ENCODE measurements around the gene COASY.

COASY gene

GRCh38 chr17:42561897-42562387 lies at the start of gene COASY:
Gene COASY (plus strand): TSS chr17:42562148. CDS start chr17:42562623, 475 bp downstream.
- peak; percentile 98 for DNase-seq (ENCODE audit: low spot score)
- peak within 1 kb of the TSS; percentile 89 for H3K27ac ChIP-seq
- ChIA-PET POLR2A (ENCODE audit: low non-redundant PET) (no interaction called here), CTCF (no interaction called here)
- TF ChIP-seq CTCF (conservative IDR thresholded peaks at IDR 0.05; ENCODE audit: low read depth): no peak

GRCh38 chr17:42512246-42512645 lies 49.7 kb upstream of the COASY start:
- CTCF ChIA-PET: interaction anchor here (0.6 kb wide), 2 partner anchors 19 to 298 kb away, joined by 3 read pairs; no protein-coding TSS in a partner anchor
- POLR2A ChIA-PET (ENCODE audit: low non-redundant PET): no interaction called here

GRCh38 chr17:42512733-42513251 lies 49.2 kb upstream of the COASY start:
- peak overlapping the region; percentile 25; the same call in 1 of the 2 replicates for H3K27ac ChIP-seq
- CTCF ChIA-PET: interaction anchor here (0.6 to 0.7 kb wide), 2 partner anchors 20 to 394 kb away, joined by 3 read pairs; no protein-coding TSS in a partner anchor
- POLR2A ChIA-PET (ENCODE audit: low non-redundant PET): no interaction called here
- no peak for DNase-seq (ENCODE audit: low spot score)
- no peak for TF ChIP-seq CTCF (conservative IDR thresholded peaks at IDR 0.05; ENCODE audit: low read depth)

More at GRCh38 chr17:42512246-42512645, 49.7 kb upstream of the COASY start:
- peak overlapping the region; percentile 25; the same call in 1 of the 2 replicates for H3K27ac ChIP-seq
- TF ChIP-seq CTCF (conservative IDR thresholded peaks at IDR 0.05; ENCODE audit: low read depth): no peak
- no peak for DNase-seq (ENCODE audit: low spot score)

- ChIA-PET CTCF (no interaction called here), POLR2A (ENCODE audit: low non-redundant PET) (no interaction called here)
- peak overlapping the region; percentile 32 for H3K27ac ChIP-seq
- no peak for TF ChIP-seq CTCF (conservative IDR thresholded peaks at IDR 0.05; ENCODE audit: low read depth)
- DNase-seq (ENCODE audit: low spot score): no peak
These were observed 48.3 kb upstream of the COASY start for GRCh38 chr17:42513686-42514085.

- CTCF ChIA-PET: no interaction called here
- POLR2A ChIA-PET (ENCODE audit: low non-redundant PET): no interaction called here
- H3K27ac ChIP-seq: peak overlapping the region; percentile 32
- TF ChIP-seq CTCF (conservative IDR thresholded peaks at IDR 0.05; ENCODE audit: low read depth): no peak
- DNase-seq (ENCODE audit: low spot score): no peak
These were observed 47.7 kb upstream of the COASY start for GRCh38 chr17:42514279-42514678.

- ChIA-PET CTCF (no interaction called here), POLR2A (ENCODE audit: low non-redundant PET) (no interaction called here)
- peak overlapping the region; percentile 32 for H3K27ac ChIP-seq
- no peak for DNase-seq (ENCODE audit: low spot score)
- TF ChIP-seq CTCF (conservative IDR thresholded peaks at IDR 0.05; ENCODE audit: low read depth): no peak
These were observed 47.1 kb upstream of the COASY start for GRCh38 chr17:42514867-42515266.
